Tibial nerve (tissue), 4 donors: ENCODE results near the gene RELN. TPM values are rescaled to one million over a fixed set of nuclear protein-coding genes. Genes with fewer than 3 reads are reported as not detected.

Source experiments
- DNase-seq, 2 donors: peaks; one replicate each; pipeline ENCODE4 v3.0.0-alpha.2; 2019; ENCODE audit warnings: low spot score in 2 of 2
- H3K27ac ChIP-seq, 4 donors: fragments of 200-600 bp; sonication (generic) in 3 of 4; one replicate each; pipeline ENCODE4 v1.5.1; 2017 to 2019; ENCODE audit warnings: mild to moderate bottlenecking in 1 of 4
- H3K27me3 ChIP-seq, 2 donors: fragments of 200-600 bp; sonication (generic) in 1 of 2; one replicate each; pipeline versions ENCODE4 v1.5.1 to v1.6.0; 2017 to 2019
- H3K36me3 ChIP-seq, 3 donors: fragments of 200-600 bp; sonication (generic); one replicate each; pipeline ENCODE4 v1.5.1; 2018 to 2019
- H3K4me1 ChIP-seq, 4 donors: fragments of 200-600 bp; sonication (generic) in 3 of 4; one replicate each; pipeline ENCODE4 v1.5.1; 2017 to 2019
- H3K4me3 ChIP-seq, 4 donors: fragments of 200-600 bp; sonication (generic) in 3 of 4; one replicate each; pipeline ENCODE4 v1.5.1; 2017 to 2019; ENCODE audit warnings: mild to moderate bottlenecking in 1 of 4, moderate library complexity in 1 of 4
- H3K9me3 ChIP-seq, 4 donors: fragments of 200-600 bp; sonication (generic) in 3 of 4; one replicate each; pipeline ENCODE4 v1.5.1; 2017 to 2019
- EP300 ChIP-seq, 2 donors: sonication (generic); formaldehyde crosslinking; IDR thresholded peaks; one replicate each; pipeline ENCODE4 v1.6.1; 2017; ENCODE audit warnings: antibody characterized with exemption in 2 of 2, mild to moderate bottlenecking in 1 of 2
- POLR2A ChIP-seq, 2 donors: fragments of 450-650 bp; IDR thresholded peaks; one replicate each; pipeline ENCODE4 v1.6.1; 2017; ENCODE audit warnings: antibody characterized with exemption in 2 of 2, mild to moderate bottlenecking in 2 of 2, moderate library complexity in 2 of 2
- WGBS, 2 donors: methylation state at CpG; one replicate each; pipeline ENCODE4 v1.1.5; 2018; 5-methylcytosine and 5-hydroxymethylcytosine counted together
- total RNA-seq, 4 donors: library from RNA; depleted of rRNA; stranded (reverse); fragments of >200 nt; gene quantifications; one replicate each; pipeline ENCODE4 v1.1.0, GENCODE V29; 2016
- TF ChIP-seq, protein P1 (sequence below), 5 experiments: fragments of 200-600 bp in 3 of 5; fragments of 450-650 bp in 2 of 5; sonication (generic) in 3 of 5; IDR thresholded peaks; one replicate each; pipeline ENCODE4 v1.5.1; 2016 to 2019; ENCODE audit warnings: antibody characterized with exemption in 5 of 5, mild to moderate bottlenecking in 3 of 5, moderate library complexity in 2 of 5

Gene RELN
- total RNA-seq, 4 donors from 2014 or later: 80.4 to 117 (median 102) TPM

DNA sequence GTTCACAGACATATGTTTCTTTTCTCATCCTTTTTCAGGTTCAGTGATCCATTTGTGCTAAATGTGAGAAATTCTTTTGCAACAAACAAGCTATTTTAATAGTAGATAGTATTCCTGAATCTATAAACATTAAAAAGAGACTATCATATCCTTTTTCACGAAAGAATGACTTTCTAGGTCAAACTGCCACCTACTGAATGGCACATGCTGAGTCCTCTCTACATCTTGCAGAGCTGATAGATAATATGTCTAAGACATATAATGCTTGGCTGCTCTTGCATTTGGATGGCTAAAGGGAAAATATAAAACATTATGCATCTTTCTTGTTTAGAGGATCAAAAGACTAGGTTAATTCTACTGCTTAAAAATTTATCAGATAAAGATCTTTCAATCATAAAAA, 429.3 kb downstream of the RELN start:
- Histone ChIP-seq H3K4me3 (no peak overlapping the region), H3K36me3 (peaks cover 0 to 5% (median 0%) of the 10 kb centered on the region in 3 donors), H3K27ac (no peak overlapping the region), H3K9me3 (no peaks in the 10 kb centered on the region), H3K4me1 (no peaks in the 10 kb centered on the region), H3K27me3 (no peaks in the 10 kb centered on the region)
- WGBS, 2 donors: 66% methylated on average over 1 of the region's 1 CpG
- DNase-seq: no peak
- TF ChIP-seq POLR2A (IDR thresholded peaks at IDR 0.05) (no peak), EP300 (IDR thresholded peaks at IDR 0.05) (no peak)
- TF ChIP-seq, protein P1, sequence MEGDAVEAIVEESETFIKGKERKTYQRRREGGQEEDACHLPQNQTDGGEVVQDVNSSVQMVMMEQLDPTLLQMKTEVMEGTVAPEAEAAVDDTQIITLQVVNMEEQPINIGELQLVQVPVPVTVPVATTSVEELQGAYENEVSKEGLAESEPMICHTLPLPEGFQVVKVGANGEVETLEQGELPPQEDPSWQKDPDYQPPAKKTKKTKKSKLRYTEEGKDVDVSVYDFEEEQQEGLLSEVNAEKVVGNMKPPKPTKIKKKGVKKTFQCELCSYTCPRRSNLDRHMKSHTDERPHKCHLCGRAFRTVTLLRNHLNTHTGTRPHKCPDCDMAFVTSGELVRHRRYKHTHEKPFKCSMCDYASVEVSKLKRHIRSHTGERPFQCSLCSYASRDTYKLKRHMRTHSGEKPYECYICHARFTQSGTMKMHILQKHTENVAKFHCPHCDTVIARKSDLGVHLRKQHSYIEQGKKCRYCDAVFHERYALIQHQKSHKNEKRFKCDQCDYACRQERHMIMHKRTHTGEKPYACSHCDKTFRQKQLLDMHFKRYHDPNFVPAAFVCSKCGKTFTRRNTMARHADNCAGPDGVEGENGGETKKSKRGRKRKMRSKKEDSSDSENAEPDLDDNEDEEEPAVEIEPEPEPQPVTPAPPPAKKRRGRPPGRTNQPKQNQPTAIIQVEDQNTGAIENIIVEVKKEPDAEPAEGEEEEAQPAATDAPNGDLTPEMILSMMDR (IDR thresholded peaks at IDR 0.05): no peak

DNA sequence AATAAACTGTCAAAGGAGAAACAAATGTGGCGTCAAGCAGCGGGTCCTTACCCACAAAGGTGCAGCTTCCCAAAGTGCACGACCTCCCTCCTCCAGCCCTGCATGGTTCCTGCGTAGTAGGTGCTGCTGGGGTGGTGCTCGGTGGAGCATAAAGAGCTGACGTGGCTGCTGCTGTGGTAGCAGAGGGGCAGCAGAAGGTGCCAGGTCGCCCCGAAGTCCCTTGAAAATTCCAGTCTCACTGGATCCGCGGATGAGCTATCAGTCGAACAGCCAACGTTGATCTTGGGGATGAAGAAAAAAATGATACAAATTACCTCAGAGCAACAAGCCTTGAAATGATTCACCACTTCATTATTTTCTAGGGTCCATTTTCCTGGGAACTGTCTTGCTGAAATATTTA, 438.4 kb downstream of the RELN start:
- TF ChIP-seq EP300 (IDR thresholded peaks at IDR 0.05) (no peak), POLR2A (IDR thresholded peaks at IDR 0.05) (no peak)
- TF ChIP-seq, protein P1 (IDR thresholded peaks at IDR 0.05): no peak
- 87 to 89% methylated on average over 12 of the region's 12 CpGs for WGBS, 2 donors
- Histone ChIP-seq H3K36me3 (peaks cover 0 to 4% (median 0%) of the 10 kb centered on the region in 3 donors), H3K27ac (no peak overlapping the region), H3K4me3 (no peak overlapping the region), H3K27me3 (no peaks in the 10 kb centered on the region), H3K9me3 (no peaks in the 10 kb centered on the region), H3K4me1 (no peaks in the 10 kb centered on the region)
- no peak for DNase-seq

DNA sequence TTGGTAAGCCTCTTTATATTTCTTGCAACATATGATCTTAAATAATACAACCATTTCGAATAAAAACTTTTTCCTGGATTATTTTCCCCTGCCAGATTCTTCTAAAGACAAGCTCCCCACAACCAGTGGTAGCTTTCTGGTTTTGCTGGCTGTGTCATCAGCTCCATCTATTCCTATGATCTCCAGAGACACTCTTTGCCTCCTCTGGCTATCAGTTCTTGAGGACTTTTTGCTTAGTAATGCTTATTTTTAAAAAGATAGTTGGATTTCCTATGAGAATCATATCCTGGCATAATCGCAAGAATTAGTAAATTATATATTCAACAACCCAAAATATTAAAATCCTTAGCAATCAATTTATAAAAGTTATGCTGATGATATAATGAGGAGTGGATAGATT, 439.7 kb downstream of the RELN start:
- TF ChIP-seq, protein P1 (IDR thresholded peaks at IDR 0.05): no peak
- no peak for TF ChIP-seq POLR2A (IDR thresholded peaks at IDR 0.05)
- no peak for TF ChIP-seq EP300 (IDR thresholded peaks at IDR 0.05)
- H3K36me3 ChIP-seq: no peaks in the 10 kb centered on the region
- H3K4me3 ChIP-seq: no peak overlapping the region
- no peaks in the 10 kb centered on the region for H3K9me3 ChIP-seq
- H3K4me1 ChIP-seq: no peaks in the 10 kb centered on the region
- DNase-seq: no peak
- no peak overlapping the region for H3K27ac ChIP-seq
- 82 to 89% methylated on average over 2 of the region's 2 CpGs for WGBS, 2 donors
- H3K27me3 ChIP-seq: no peaks in the 10 kb centered on the region

DNA sequence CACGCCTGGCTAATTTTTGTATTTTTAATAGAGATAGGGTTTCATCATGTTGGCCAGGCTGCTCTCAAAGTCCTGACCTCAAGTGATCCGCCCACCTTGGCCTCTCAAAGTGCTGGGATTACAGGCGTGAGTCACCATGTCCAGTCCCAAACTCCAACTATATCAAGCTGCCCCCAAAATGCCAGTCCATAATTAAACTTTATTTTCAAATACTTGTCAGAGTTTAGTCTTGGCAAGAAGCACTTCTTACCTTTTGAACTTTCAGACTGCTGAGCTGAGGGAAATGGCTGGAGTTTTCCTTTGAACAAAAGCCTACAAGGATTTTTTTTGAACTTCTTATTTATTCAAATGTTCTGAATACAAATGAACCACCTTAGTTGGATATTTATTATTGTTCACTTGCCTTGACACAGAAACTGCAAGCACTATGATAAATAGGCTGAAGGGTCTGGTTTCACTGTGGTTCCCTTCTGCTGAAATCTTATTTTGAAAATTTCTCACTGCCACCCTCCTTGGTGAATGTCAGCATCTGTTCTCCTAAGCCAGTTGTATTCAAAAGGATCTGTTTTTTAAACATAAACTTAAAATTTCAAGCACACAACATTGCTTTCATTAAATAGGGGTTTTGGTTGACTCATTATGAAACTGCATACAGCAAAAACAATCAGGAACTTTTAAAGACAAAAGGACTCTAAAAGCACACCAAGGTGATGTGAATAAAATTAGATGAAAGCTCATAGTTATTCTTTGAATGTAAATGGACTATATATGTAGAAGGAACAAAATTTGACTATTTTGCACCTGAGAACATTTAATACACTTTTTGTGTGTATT, 441.8 kb downstream of the RELN start:
- Histone ChIP-seq H3K9me3 (no peaks in the 10 kb centered on the region), H3K4me3 (no peak overlapping the region), H3K27ac (no peak overlapping the region), H3K36me3 (no peaks in the 10 kb centered on the region), H3K27me3 (no peaks in the 10 kb centered on the region), H3K4me1 (no peaks in the 10 kb centered on the region)
- no peak for DNase-seq
- TF ChIP-seq, protein P1 (IDR thresholded peaks at IDR 0.05): no peak
- TF ChIP-seq POLR2A (IDR thresholded peaks at IDR 0.05): no peak
- no peak for TF ChIP-seq EP300 (IDR thresholded peaks at IDR 0.05)
- 84 to 86% methylated on average over 3 of the region's 3 CpGs for WGBS, 2 donors

DNA sequence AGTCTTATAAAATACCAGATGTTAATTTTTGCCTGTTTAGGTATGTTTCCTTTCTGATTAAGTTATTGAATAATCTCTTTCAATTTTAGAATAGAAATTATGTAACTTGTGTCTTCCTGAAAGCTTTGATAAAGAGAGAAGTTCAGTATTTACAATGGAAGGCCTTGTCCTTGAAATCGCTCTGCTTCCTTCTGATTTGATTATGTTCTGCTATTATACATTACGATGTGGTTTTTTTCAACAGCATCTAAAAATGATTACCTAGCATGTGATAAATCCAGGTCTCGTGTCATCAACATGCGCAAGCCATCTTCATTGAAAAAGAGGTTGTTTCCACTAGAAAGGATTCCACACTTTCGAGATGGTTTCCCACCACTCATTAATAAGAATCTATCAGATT, 447.0 kb downstream of the RELN start:
- no peak overlapping the region for H3K4me3 ChIP-seq
- 90 to 93% methylated on average over 5 of the region's 5 CpGs for WGBS, 2 donors
- no peak for DNase-seq

More for the DNA sequence above, 447.0 kb downstream of the RELN start:
- Histone ChIP-seq H3K27me3 (no peaks in the 10 kb centered on the region), H3K36me3 (peaks cover 0 to 23% (median 0%) of the 10 kb centered on the region in 3 donors), H3K9me3 (no peaks in the 10 kb centered on the region), H3K4me1 (peaks cover 0 to 4% (median 0%) of the 10 kb centered on the region in 4 donors), H3K27ac (no peak overlapping the region)
- TF ChIP-seq POLR2A (IDR thresholded peaks at IDR 0.05): no peak
- TF ChIP-seq, protein P1 (IDR thresholded peaks at IDR 0.05): no peak
